GM12801 (cell line): Measurements from ENCODE around the gene SLC41A3.

Source experiments
- TF ChIP-seq, protein P1 (sequence below): IDR thresholded peaks from one replicate; pipeline ENCODE4 v1.5.1; 2011; ENCODE audit warnings: control low read depth; ENCODE audit not compliant: insufficient read length; ENCODE audit errors: extremely low read depth

SLC41A3 gene

DNA sequence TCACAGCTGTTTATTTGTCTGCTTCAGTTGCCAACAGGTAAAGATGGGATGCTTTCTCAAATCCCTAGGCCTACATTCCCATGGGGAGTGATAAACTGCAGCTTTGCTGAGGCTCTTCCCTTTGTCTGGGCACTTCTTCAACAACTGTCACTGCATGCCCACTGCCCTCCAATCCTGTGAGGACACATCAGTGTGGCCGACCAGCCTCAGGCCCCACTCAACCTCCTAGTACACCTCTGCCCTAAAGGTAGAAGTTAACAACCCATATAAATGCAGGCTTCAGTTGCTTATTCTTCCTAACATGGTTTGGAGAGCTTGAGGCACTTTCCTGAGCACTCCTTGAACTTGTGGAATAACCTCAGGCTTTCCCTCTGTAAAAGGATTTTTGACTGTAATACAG is 65.4 kb downstream of the SLC41A3 start:
- TF ChIP-seq, protein P1, sequence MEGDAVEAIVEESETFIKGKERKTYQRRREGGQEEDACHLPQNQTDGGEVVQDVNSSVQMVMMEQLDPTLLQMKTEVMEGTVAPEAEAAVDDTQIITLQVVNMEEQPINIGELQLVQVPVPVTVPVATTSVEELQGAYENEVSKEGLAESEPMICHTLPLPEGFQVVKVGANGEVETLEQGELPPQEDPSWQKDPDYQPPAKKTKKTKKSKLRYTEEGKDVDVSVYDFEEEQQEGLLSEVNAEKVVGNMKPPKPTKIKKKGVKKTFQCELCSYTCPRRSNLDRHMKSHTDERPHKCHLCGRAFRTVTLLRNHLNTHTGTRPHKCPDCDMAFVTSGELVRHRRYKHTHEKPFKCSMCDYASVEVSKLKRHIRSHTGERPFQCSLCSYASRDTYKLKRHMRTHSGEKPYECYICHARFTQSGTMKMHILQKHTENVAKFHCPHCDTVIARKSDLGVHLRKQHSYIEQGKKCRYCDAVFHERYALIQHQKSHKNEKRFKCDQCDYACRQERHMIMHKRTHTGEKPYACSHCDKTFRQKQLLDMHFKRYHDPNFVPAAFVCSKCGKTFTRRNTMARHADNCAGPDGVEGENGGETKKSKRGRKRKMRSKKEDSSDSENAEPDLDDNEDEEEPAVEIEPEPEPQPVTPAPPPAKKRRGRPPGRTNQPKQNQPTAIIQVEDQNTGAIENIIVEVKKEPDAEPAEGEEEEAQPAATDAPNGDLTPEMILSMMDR = no peak

DNA sequence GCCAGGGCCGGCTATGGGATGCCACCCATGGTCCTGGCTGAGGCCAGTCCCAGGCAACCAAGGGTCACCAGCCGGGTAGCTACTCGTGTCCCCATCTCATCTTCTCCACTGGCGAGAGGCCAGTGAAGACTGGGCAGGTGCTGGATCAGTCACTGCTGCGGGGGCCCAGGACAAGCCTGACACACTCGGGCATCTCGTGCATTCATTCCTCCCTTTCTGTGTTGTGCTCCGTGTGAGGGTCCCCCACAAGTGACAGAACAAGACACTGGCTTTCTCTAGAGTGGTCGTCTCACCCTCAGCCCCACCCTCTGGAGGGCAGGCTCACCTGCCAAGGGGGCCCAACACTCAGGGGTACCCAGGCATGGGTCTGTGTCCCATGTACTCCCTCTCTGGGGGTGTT is 66.6 kb downstream of the SLC41A3 start:
- TF ChIP-seq, protein P1 = no peak

DNA sequence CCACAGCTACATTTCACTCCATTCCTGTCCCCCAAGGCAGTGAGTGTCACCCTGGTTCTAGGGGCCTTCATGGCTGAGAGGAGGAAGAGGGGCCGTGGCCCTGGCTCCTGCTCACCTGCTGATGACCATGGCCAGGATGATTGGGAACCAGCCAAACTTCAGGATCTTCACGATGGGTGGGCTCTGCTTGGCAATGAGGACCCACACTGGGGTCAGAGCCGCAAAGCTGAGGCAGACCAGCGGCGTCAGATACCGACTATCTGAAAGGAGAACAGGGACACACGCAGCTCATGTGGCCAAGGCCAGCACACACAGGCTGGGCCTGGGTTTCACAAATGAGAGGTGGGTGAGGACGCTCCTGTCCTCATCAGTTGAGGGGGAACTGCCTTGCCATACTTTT is 67.3 kb downstream of the SLC41A3 start:
- TF ChIP-seq, protein P1 = no peak

DNA sequence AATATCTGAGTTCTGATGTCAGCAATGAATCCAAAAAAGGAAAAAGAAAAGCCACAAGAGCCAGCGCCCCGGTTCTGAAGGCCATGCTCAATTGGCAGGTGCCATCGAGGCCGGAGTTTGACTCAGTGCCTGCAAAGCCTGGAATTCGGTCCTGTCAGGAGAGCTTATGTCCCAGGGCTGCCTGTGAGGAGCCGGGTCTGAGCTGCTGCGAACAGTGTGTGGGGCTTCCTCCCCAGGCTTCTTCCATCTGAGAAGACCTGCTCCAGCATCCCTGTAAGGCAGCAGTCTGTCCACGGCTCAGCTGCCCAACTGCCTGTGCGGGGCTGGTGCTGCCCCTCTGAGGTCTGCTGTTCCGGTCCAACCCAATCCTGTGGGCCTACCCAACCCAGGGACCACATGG is 68.8 kb downstream of the SLC41A3 start:
- TF ChIP-seq, protein P1 = no peak

DNA sequence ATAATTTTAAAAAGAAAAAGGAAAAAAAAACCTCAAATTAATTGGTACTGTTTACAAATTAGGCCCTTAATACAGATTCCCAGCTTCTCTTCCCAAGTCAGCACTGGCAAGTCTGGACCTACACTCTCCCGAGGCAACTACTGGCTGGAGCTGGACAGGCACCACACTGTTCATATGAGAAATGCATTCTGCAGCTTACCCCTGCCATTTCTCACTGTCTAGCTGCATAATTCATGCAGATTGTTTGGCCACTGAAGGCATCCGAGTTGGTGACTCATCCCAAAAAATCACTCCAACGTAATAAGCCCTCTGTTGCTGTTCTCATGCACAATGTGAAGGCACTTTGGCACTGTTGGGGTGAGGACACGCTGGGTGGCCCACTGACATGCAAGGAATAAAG is 69.7 kb downstream of the SLC41A3 start:
- TF ChIP-seq, protein P1 = no peak

DNA sequence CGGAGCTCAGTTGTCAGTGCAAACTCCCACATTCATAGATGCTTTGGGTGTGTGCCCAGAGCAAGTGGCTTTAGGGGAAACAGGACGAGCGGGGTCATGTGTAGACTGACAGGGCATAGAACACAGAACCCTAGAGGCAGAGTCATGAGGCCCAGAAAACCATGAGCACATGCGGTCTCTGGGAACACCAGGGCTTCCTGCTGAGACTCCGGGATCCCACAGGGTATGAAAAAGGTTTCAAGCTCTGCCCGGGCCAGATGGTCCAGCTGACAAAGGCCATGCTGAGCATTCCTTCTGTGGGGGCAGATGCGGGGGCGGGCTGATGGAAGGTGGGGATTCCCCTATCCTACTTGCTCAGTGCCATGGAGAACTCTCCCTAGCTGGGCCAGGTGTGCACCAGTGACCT is 70.2 kb downstream of the SLC41A3 start:
- TF ChIP-seq, protein P1 = no peak

DNA sequence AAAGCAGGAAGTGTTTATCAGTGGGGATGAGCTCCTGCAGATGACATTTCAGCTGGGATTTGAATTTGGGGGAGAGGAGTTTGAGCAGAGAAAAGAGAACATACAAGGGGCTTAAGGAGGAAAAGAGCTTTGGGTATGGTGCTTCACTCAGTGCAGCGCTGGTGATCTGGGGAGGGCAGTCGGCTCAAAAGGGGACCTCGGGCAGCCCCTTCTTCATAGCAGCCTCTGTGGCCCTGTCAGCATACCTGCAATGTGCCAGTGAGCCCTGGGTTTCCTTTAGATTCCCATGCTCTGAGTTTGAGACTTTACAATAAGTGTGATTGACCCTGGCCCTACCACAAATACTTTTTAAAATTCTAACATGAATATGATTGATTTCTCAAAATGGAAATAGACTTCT is 74.7 kb downstream of the SLC41A3 start:
- TF ChIP-seq, protein P1 = no peak

GRCh38 chr3:126008219-126008618 is 75.7 kb downstream of the SLC41A3 start:
- TF ChIP-seq, protein P1 = no peak
